GM19397 (cell line): ENCODE results near the gene UPK1A.
"Not testable (repeated sequence)": the region's sequence is repeated elsewhere in the genome, so short reads cannot be mapped to it uniquely, and the experiment has no call there.

Source experiments
- ATAC-seq: cut with Tn5 transposase; IDR thresholded peaks from one replicate; pipeline ENCODE4 v1.9.1; 2021; ENCODE audit warnings: mild to moderate bottlenecking, moderate library complexity; ENCODE audit not compliant: unreplicated experiment

Gene UPK1A

GRCh38 chr19:35644206-35644986 is 21.9 kb upstream of the UPK1A start:
- ATAC-seq = peak; percentile 57

GRCh38 chr19:35644987-35645679 is 21.2 kb upstream of the UPK1A start:
- ATAC-seq = no peak

GRCh38 chr19:35645680-35646511 is 20.4 kb upstream of the UPK1A start:
- ATAC-seq = no peak

- peak; percentile 58 for ATAC-seq
Measured at GRCh38 chr19:35648017-35648961, 18.0 kb upstream of the UPK1A start, which contains the start of gene COX6B1. Gene COX6B1 (plus strand): TSS chr19:35648323. CDS start chr19:35651244, 2,921 bp downstream.

- no peak for ATAC-seq
Measured at GRCh38 chr19:35650581-35650980, 15.7 kb upstream of the UPK1A start.

- ATAC-seq = not testable (repeated sequence)
Measured at GRCh38 chr19:35654828-35655227, 11.5 kb upstream of the UPK1A start.

GRCh38 chr19:35655600-35655999 is 10.7 kb upstream of the UPK1A start:
- no peak for ATAC-seq

- no peak for ATAC-seq
Measured at GRCh38 chr19:35656700-35657099, 9.6 kb upstream of the UPK1A start.

- no peak for ATAC-seq
Measured at GRCh38 chr19:35657904-35658700, 8.2 kb upstream of the UPK1A start.

GRCh38 chr19:35661995-35662340 is 4.3 kb upstream of the UPK1A start:
- no peak for ATAC-seq

GRCh38 chr19:35663981-35664380 is 2.3 kb upstream of the UPK1A start:
- no peak for ATAC-seq

- no peak for ATAC-seq
Measured at GRCh38 chr19:35665157-35665556, 1.2 kb upstream of the UPK1A start.

GRCh38 chr19:35665604-35666003 is 713 bp upstream of the UPK1A start:
- ATAC-seq = no peak

GRCh38 chr19:35669566-35669965 is 3.2 kb downstream of the UPK1A start:
- no peak for ATAC-seq

GRCh38 chr19:35669974-35670373 is 3.7 kb downstream of the UPK1A start:
- ATAC-seq = no peak

- no peak for ATAC-seq
Measured at GRCh38 chr19:35670686-35671085, 4.4 kb downstream of the UPK1A start.

GRCh38 chr19:35671818-35672217 is 5.5 kb downstream of the UPK1A start:
- no peak for ATAC-seq

- ATAC-seq = no peak
Measured at GRCh38 chr19:35673121-35673804, 6.9 kb downstream of the UPK1A start.

GRCh38 chr19:35675589-35676140 is 9.3 kb downstream of the UPK1A start:
- ATAC-seq = no peak
